HG02840 (cell line): Measurements from ENCODE around the gene ALMS1.
"Not testable (repeated sequence)": the region's sequence is repeated elsewhere in the genome, so short reads cannot be mapped to it uniquely, and the experiment has no call there.

Source experiments
- ATAC-seq: cut with Tn5 transposase; IDR thresholded peaks from one replicate; pipeline ENCODE4 v1.9.1; 2021; ENCODE audit warnings: mild to moderate bottlenecking, moderate library complexity, moderate number of reproducible peaks; ENCODE audit not compliant: unreplicated experiment, low FRiP score

The ALMS1 gene

GRCh38 chr2:73488079-73488478 is 102.4 kb downstream of the ALMS1 start:
- no peak for ATAC-seq

GRCh38 chr2:73489053-73489452 is 103.4 kb downstream of the ALMS1 start:
- no peak for ATAC-seq

- ATAC-seq, result no peak
These were observed 108.4 kb downstream of the ALMS1 start for GRCh38 chr2:73494031-73494430.

DNA sequence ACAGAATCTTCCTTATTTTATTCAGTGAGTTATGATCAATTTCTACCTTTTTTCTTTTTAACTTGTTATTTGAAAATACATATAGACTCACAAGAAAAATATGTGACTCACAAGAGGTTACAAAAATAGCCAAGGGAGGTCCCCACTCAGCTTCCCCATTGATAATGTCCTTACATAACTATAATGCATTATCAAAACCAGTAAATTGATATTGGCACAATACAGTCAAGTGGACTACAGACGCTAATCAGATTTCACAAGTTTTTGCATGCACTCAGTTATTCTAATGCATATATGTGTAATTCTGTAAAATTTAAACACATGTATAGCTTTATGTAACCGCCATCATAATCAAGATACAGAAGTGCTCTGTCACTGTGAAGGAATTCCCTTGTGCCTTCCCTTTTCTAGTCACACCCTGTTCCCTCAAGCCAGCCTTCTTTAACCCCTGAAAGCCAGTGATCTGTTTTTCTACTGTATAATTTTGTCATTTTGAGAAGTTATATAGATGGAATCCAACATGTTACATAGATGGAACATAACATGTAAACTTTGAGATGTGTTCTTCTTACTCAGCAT is 118.4 kb downstream of the ALMS1 start:
- ATAC-seq, result no peak

DNA sequence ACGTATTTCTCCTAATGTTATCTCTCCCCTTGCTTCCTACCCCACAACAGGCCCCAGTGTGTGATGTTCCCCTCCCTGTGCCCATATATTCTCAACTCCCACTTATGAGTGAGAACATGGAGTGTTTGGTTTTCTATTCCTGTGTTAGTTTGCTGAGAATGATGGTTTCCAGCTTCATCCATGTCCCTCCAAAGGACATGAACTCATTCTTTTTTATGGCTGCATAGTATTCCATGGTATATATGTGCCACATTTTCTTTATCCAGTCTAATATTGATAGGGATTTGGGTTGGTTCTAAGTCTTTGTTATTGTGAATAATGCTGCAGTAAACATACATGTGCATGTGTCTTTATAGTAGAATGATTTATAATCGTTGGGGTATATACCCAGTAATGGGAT is 119.2 kb downstream of the ALMS1 start:
- not testable (repeated sequence) for ATAC-seq

GRCh38 chr2:73510470-73510869 is 124.8 kb downstream of the ALMS1 start:
- not testable (repeated sequence) for ATAC-seq

DNA sequence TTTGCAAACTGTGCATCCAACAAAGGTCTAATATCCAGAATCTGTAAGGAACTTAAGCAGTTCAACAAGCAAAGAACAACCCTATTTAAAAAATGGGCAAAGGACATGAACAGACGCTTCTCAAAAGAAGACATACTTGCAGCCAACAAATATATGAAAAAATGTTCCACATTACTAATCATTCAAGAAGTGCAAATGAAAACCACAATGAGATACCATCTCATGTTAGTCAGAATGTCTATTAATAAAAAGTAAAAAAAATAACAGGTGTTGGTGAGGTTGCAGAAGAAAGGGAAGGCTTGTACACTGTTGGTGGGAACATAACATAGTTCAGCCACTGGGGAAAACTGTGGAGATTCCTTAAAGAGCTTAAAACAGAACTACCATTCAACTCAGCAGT is 130.4 kb downstream of the ALMS1 start:
- no peak for ATAC-seq

- no peak for ATAC-seq
These were observed 143.1 kb downstream of the ALMS1 start for GRCh38 chr2:73528688-73529087.

GRCh38 chr2:73530773-73531172 is 145.1 kb downstream of the ALMS1 start:
- ATAC-seq, result not testable (repeated sequence)

GRCh38 chr2:73532381-73532780 is 146.7 kb downstream of the ALMS1 start:
- ATAC-seq, result no peak

DNA sequence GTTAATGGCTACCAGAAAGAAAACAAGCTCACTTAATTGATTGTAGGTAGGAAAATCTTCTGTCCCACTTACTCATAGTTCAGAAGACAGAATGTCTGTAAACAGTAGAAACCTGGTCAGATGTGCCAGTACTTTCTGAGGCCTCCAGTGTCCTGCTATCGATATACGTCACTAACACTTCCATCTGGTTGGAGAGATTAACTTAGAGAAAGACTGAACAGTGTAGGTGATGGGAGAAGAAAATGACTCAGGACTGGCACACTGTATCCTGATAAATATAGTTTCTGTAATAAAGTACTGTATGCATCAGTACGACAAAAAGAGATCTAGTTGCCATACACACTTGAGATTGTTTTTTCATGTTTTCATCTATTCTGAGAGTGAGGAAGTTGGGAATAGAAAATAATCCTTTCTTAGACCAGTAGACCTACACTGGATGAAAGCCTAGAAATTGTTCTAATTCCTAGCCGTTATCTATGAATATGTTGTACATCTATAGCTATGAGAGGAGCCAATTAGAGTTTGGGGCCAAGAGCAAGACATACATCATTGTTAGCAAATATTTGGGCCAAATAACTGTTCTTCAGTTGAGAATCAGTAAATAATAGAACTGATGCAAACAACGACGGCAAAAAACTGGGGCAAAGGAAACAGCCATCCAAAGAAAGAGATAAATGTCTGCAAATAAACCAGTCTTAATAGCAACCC is 150.7 kb downstream of the ALMS1 start:
- ATAC-seq, result no peak

- not testable (repeated sequence) for ATAC-seq
These were observed 175.2 kb downstream of the ALMS1 start for GRCh38 chr2:73560875-73561274.

- ATAC-seq, result no peak
These were observed 175.8 kb downstream of the ALMS1 start for GRCh38 chr2:73561422-73561821.

DNA sequence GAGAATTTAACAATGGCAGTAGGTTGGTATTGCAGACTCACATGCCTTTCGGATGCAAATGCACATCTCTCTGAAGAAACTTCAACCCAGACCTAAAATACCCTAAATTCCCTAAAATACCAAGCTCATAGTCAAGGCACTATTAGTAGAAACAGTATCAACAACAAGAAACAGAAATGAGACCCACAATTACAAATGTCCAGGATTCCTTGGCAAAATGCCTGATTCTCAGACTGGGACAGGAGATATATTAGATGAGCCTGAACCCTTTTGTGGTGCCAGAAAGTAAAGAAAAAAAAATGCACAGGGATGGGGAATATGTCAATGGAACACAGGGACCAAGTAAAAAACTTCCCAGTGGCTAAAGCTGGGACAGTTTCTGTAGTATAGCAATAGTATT is 179.3 kb downstream of the ALMS1 start:
- no peak for ATAC-seq

DNA sequence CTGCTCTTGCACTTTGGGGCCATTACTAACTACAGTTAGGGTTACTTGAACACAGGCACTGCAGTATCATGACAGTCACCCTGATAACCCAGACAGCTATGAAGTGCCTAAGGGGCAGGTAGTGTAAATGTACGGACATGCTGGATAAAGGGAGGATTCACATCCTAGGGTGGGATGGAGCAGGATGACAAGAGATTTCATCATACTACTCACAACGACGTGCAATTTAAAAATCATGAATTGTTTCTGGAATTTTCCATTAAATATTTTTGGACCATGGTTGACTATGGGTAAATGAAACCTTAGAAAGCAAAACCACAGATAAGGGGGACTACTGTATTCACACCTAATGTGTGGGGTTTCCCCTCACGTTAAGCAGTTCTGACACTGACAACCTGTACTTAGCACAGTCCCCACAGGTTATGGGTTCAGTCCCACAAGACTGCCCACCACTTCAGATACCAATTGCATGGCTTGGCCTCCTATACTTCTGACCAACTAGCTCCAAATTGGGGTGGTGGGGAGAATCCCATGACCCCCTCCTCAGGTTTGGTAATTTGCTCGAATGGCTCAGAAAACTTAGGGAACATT is 180.7 kb downstream of the ALMS1 start:
- no peak for ATAC-seq

- ATAC-seq, result no peak
These were observed 189.6 kb downstream of the ALMS1 start for GRCh38 chr2:73575261-73575660.

DNA sequence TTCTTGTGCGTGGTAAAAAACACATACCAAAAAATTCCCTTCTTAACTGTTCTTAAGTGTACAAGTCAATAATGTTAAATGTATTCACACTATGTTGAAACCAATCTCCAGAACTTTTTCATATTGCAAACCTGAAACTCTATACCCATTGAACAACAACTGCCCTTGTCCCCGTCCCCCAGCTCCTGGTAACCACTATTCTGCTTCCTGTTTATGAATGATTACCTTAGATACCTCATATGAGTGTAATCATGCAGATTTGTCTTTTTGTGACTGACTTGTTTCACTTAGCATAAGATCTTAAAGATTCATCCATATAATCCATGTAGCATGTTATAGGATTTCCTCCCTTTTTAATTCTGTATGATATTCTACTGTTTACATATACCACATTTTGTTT is 196.7 kb downstream of the ALMS1 start:
- no peak for ATAC-seq

GRCh38 chr2:73588177-73588576 is 202.5 kb downstream of the ALMS1 start:
- ATAC-seq, result no peak

DNA sequence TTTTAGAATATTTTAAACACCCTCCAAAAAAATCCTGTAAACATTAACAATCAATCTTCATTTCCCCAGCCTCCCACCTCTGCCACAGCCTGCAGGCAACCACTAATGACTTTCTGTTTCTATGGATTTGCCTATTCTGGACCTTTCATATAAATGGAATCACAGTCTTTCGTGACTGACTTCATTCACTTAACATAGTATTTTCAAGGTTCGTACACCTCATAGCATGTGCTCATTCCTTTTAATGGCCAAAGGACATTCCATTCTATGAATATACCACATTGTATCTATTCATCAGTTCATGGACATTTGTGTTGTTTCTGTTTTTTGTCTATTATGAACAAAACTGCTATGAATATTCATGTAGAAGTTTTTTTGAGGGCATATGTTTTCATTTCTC is 208.0 kb downstream of the ALMS1 start:
- no peak for ATAC-seq

DNA sequence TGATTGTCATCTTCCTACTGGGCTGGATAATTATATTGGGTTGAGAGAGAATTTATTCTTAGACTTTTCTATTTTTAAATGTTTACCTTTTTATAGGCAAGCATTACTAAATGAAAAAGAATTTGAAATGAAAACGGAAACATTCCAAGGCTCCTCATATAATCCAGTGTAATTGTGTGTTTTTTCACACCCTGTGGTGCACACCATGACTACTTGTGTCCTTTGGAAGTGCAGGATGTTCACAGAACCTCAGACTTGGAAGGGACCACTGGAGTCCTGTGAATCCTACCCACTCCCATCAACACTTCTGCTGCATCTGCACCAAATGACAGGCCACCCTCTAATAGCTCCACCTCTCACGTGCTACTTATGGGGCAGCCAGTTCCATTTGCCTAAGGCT is 208.6 kb downstream of the ALMS1 start:
- ATAC-seq, result no peak

DNA sequence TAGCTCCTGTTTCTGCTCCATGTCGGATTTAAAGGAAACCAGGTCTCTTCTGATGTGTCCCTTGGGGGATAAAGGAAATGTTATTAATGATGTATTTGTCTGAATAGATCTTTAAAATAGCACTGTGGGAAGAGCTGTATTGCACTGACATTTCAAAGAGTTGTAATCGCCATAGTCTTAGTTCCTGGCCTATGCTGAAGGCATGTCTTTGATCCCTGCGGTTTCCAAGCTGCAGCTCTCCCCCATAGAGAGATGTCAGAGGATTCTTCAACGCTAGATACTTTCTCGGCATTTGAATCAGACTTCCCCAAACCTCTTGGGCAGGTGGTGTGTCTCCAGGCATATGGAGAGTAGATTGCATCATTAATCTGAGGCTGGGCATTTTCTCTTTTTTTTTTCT is 216.1 kb downstream of the ALMS1 start:
- no peak for ATAC-seq

DNA sequence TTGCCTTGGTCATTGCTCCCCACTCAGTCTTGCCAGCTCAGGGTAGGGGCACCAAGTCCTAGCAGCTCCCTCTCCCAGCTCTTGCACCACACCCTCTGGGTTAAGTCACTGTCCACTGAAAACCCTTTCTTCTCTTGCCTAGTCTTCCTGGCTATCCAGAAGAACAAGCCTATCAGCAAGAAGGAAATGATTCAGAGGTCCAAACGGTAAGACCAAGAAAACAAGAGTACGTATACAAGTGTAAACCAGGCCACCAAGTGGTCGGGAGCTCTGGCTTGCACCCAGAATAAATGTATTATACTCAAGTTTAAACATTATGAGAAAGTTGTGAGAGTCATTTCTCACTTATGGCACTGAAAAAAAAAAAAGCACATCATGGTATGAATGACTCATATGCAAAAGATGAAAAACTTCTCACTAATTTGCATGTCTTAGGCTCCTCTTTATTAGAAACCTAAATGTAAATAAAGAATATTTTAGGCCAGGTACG is 217.5 kb downstream of the ALMS1 start:
- not testable (repeated sequence) for ATAC-seq
